ENCODE data around the gene CNTN3.

Gene CNTN3

GRCh38 chr3:74631351-74632140 is 17.1 kb upstream of the CNTN3 start:
- DNase-seq (ENCODE audit: low read depth) = no peak
- TF ChIP-seq CTCF (IDR thresholded peaks at IDR 0.05; ENCODE audit: control insufficient read depth, extremely low read depth, insufficient read depth) = no peak
- no peak overlapping the region for H3K4me3 ChIP-seq (ENCODE audit: low read depth, low read length)

- TF ChIP-seq CTCF (IDR thresholded peaks at IDR 0.05; ENCODE audit: control insufficient read depth, extremely low read depth, insufficient read depth) = peak; percentile 58
- no peak for DNase-seq (ENCODE audit: low read depth)
Measured at GRCh38 chr3:74630602-74631001, 16.1 kb upstream of the CNTN3 start.

GRCh38 chr3:74626011-74626410 is 11.6 kb upstream of the CNTN3 start:
- H3K4me3 ChIP-seq (ENCODE audit: low read depth, low read length) = no peak overlapping the region
- DNase-seq (ENCODE audit: low read depth) = no peak
- no peak for TF ChIP-seq CTCF (IDR thresholded peaks at IDR 0.05; ENCODE audit: control insufficient read depth, extremely low read depth, insufficient read depth)

More at GRCh38 chr3:74630602-74631001, 16.1 kb upstream of the CNTN3 start:
- no peak overlapping the region for H3K4me3 ChIP-seq (ENCODE audit: low read depth, low read length)

- no peak overlapping the region for H3K4me3 ChIP-seq (ENCODE audit: low read depth, low read length)
- no peak for TF ChIP-seq CTCF (IDR thresholded peaks at IDR 0.05; ENCODE audit: control insufficient read depth, extremely low read depth, insufficient read depth)
- no peak for DNase-seq (ENCODE audit: low read depth)
Measured at GRCh38 chr3:74624301-74624700, 9.8 kb upstream of the CNTN3 start.

- H3K4me3 ChIP-seq (ENCODE audit: low read depth, low read length) = no peak overlapping the region
- DNase-seq (ENCODE audit: low read depth) = no peak
- no peak for TF ChIP-seq CTCF (IDR thresholded peaks at IDR 0.05; ENCODE audit: control insufficient read depth, extremely low read depth, insufficient read depth)
Measured at GRCh38 chr3:74623261-74623836, 8.9 kb upstream of the CNTN3 start.

GRCh38 chr3:74621581-74621980 is 7.1 kb upstream of the CNTN3 start:
- no peak overlapping the region for H3K4me3 ChIP-seq (ENCODE audit: low read depth, low read length)
- no peak for DNase-seq (ENCODE audit: low read depth)
- TF ChIP-seq CTCF (IDR thresholded peaks at IDR 0.05; ENCODE audit: control insufficient read depth, extremely low read depth, insufficient read depth) = no peak

All from LNCaP clone FGC (cell line).